BE2C (cell line): ENCODE data around the gene SETD6.
"Not testable (repeated sequence)": the region's sequence is repeated elsewhere in the genome, so short reads cannot be mapped to it uniquely, and the experiment has no call there.

Experiments
- DNase-seq: peaks from one replicate; pipeline ENCODE4 v3.0.0-alpha.2; 2020
- H3K27me3 ChIP-seq: fragments of 250-450 bp; sonication (Bioruptor Pico); 2 replicates; pipeline ENCODE4 v1.5.1; 2020; ENCODE audit warnings: mild to moderate bottlenecking
- H3K36me3 ChIP-seq: fragments of 250-450 bp; sonication (Bioruptor Pico); 2 replicates; pipeline ENCODE4 v1.5.1; 2020; ENCODE audit warnings: mild to moderate bottlenecking
- H3K4me1 ChIP-seq: fragments of 250-450 bp; sonication (Bioruptor Pico); 2 replicates; pipeline ENCODE4 v1.5.1; 2020
- H3K4me3 ChIP-seq: 2 replicates; pipeline ENCODE4 v1.5.1; 2011; ENCODE audit warnings: low read depth, low read length
- H3K9me3 ChIP-seq: fragments of 250-450 bp; sonication (Bioruptor Pico); 2 replicates; pipeline ENCODE4 v1.5.1; 2020
- TF ChIP-seq, protein P1 (sequence below): IDR thresholded peaks from 2 replicates; pipeline ENCODE4 v1.5.1; 2012; ENCODE audit warnings: mild to moderate bottlenecking, low read depth, low read length

SETD6 gene

DNA sequence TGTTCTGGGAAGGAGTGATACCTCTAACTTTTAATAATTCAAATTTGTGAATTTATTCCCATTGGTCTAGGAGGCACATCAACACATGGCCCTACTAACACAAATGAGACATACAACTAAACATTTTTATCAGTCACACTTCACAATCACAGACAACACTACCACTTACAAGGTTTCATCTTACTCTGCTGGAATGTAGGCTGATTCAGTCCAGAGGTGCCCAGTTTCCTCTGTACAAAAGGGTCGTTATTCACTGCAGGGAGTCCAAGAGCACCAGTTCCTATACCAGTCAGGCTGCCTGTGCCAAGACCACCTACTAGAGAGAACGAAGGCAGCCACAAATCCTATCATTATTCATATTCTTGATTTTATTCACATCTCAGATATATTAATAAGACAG is 41.4 kb downstream of the SETD6 start:
- H3K9me3 ChIP-seq: no peaks in the 10 kb centered on the region
- TF ChIP-seq, protein P1, sequence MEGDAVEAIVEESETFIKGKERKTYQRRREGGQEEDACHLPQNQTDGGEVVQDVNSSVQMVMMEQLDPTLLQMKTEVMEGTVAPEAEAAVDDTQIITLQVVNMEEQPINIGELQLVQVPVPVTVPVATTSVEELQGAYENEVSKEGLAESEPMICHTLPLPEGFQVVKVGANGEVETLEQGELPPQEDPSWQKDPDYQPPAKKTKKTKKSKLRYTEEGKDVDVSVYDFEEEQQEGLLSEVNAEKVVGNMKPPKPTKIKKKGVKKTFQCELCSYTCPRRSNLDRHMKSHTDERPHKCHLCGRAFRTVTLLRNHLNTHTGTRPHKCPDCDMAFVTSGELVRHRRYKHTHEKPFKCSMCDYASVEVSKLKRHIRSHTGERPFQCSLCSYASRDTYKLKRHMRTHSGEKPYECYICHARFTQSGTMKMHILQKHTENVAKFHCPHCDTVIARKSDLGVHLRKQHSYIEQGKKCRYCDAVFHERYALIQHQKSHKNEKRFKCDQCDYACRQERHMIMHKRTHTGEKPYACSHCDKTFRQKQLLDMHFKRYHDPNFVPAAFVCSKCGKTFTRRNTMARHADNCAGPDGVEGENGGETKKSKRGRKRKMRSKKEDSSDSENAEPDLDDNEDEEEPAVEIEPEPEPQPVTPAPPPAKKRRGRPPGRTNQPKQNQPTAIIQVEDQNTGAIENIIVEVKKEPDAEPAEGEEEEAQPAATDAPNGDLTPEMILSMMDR: no peak
- no peak overlapping the region for H3K4me3 ChIP-seq
- DNase-seq: no peak
- no peaks in the 10 kb centered on the region for H3K4me1 ChIP-seq
- H3K36me3 ChIP-seq: peaks cover 97% of the 10 kb centered on the region
- H3K27me3 ChIP-seq: no peaks in the 10 kb centered on the region

DNA sequence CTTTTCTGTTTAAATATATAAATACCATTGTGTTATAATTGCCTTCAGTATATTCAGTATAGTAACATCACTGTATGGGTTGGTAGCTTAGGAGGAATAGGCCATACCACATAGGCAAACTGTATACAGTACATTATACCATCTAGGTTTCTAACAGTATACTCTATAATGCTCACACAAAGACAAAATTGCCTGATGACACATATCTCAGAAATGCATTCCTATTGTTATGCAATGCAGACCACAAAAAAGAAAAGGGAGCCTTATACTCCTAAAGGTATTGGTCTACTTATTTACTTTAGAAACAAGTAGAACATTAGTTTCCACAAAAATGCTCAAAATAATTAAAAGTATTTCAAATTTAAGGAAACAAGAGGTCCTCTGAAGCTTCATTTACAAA is 47.9 kb downstream of the SETD6 start:
- H3K9me3 ChIP-seq: no peaks in the 10 kb centered on the region; the same call in 1 of the 2 replicates
- no peaks in the 10 kb centered on the region for H3K27me3 ChIP-seq
- no peaks in the 10 kb centered on the region for H3K4me1 ChIP-seq
- TF ChIP-seq, protein P1: no peak
- DNase-seq: no peak
- H3K36me3 ChIP-seq: peaks cover 90% of the 10 kb centered on the region
- no peak overlapping the region for H3K4me3 ChIP-seq

DNA sequence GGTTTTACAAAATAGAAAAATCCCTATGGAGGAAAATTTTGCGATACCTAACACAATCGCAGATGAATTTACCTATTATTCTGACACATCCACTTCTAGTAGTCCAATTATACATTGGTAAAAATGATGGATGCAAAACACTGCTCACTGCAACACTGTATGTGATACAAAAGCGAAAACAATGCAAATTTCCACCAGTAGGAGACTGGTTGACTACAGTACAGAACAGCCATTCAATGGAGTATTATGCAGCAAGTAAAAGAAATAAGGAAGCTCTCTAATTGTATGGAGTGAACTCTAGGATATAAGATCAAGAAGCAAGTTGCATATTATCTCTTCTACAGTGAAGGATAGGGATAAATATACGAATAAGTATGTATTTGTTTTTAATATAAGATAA is 48.5 kb downstream of the SETD6 start:
- Histone ChIP-seq H3K27me3 (no peaks in the 10 kb centered on the region), H3K4me1 (no peaks in the 10 kb centered on the region), H3K36me3 (peaks cover 87% of the 10 kb centered on the region), H3K9me3 (no peaks in the 10 kb centered on the region; the same call in 1 of the 2 replicates), H3K4me3 (no peak overlapping the region)
- no peak for DNase-seq
- TF ChIP-seq, protein P1: no peak

DNA sequence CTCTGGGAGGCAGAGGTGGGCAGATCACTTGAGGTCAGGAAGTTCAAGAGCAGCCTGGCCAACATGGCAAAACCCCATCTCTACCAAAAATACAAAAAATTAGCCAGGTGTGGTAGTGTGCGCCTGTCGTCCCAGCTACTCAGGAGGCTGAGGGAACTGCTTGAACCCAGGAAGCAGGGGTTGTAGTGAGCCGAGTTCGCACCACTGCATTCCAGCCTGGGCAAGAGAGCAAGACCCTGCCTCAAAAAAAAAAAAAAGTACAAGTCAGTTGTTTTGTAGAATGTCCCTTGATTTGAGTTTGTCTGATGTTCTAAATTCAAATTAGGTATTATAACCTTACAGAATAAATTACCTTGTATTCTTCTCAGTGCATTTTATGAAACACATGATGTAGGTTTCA is 50.4 kb downstream of the SETD6 start:
- not testable (repeated sequence) for H3K4me3 ChIP-seq, H3K27me3 ChIP-seq, DNase-seq, H3K9me3 ChIP-seq, H3K4me1 ChIP-seq
- H3K36me3 ChIP-seq: peaks cover 86% of the 10 kb centered on the region
